PFSK-1 (cell line): Measurements from ENCODE around the gene CALY.

Experiments used
- FOXP2 ChIP-seq: optimal IDR thresholded peaks from 2 replicates; pipeline ENCODE3; 2011; ENCODE audit warnings: borderline replicate concordance, control low read depth, inconsistent platforms; ENCODE audit not compliant: insufficient read depth; ENCODE audit errors: extremely low read length, extremely low read depth
- POLR2AphosphoS5 ChIP-seq: IDR thresholded peaks from 2 replicates; pipeline ENCODE4 v1.6.1; 2012; ENCODE audit warnings: low read depth, mild to moderate bottlenecking, control low read depth, low read length, moderate library complexity
- TAF1 ChIP-seq: IDR thresholded peaks from 2 replicates; pipeline ENCODE4 v1.6.1; 2012; ENCODE audit warnings: low read length, control low read depth, borderline replicate concordance; ENCODE audit not compliant: insufficient read depth

- TF ChIP-seq POLR2AphosphoS5 (no peak), TAF1 (no peak), FOXP2 (no peak)
Measured at GRCh38 chr10:133306941-133307379, 29.7 kb downstream of the CALY start.
